Stomach (tissue), 4 donors: ENCODE results near the gene TXLNB.

ENCODE experiments used
- CTCF ChIP-seq, 7 experiments: fragments of 450-650 bp in 4 of 7; fragments of 200-600 bp in 3 of 7; sonication (generic) in 3 of 7; IDR thresholded peaks; one replicate each; pipeline ENCODE4 v1.5.1; 2016 to 2019; ENCODE audit warnings: antibody characterized with exemption in 7 of 7, control low read depth in 2 of 7, mild to moderate bottlenecking in 1 of 7
- POLR2AphosphoS5 ChIP-seq, 3 donors: sonication (generic); formaldehyde crosslinking; IDR thresholded peaks; one replicate each; pipeline ENCODE4 v1.6.1; 2016; ENCODE audit warnings: antibody characterized with exemption in 3 of 3

- TF ChIP-seq CTCF (IDR thresholded peaks at IDR 0.05) (no peak), POLR2AphosphoS5 (IDR thresholded peaks at IDR 0.05) (no peak)
Observed at GRCh38 chr6:139243536-139243935, 48.3 kb downstream of the TXLNB start.
